GM18505 (cell line): ENCODE measurements around the gene NPB.

Experiments
- ATAC-seq: cut with Tn5 transposase; IDR thresholded peaks from one replicate; pipeline ENCODE4 v1.9.1; 2021; ENCODE audit not compliant: unreplicated experiment
- POLR2A ChIP-seq: IDR thresholded peaks from 4 replicates; pipeline ENCODE4 v1.6.1; 2011; ENCODE audit warnings: borderline replicate concordance; ENCODE audit not compliant: insufficient read depth, insufficient read length; ENCODE audit errors: extremely low read depth

The NPB gene

DNA sequence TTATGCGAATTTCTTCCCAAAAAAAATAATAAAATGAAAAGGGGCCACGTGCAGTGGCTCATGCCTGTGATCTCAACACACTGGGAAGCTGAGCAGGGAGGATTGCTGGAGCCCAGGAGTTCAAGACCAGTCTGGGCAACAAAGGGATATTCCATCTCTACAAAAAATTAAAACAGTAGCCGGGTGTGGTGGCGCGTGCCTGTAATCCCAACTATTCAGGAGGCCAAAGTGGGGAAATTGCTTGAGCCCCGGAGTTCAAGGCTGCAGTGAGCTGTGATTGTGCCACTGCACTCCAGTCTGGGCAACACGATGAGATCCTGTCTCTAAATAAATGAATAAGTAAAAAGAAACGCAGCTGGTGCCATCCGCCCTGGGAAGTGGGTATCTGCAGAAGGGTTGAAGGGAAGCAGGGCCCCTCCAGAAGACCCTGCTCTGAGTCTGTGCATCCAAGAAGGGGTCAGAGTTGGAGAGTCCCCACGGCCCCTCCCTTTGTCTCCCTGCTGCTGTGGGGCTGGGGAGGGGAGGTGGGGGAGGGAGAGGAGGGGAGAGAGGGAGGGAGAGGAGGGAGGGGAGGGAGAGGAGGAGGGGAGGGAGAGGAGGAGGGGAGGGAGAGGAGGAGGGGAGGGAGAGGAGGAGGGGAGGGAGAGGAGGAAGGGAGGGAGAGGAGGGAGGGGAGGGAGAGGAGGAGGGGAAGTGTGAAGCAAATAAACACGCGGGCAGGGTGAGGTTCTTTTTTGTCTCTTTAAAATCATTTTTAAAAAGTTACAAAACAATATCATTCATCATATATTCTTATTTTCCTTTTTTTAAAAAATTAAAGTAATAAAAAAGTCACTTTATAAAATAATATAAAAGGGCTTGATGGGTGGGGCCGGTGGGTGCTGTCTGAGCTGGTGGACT, 50.0 kb downstream of the NPB start:
- TF ChIP-seq POLR2A = no peak
- ATAC-seq = no peak
